Gastrocnemius medialis (tissue), 4 donors: ENCODE measurements around the gene GRIK4.

ENCODE experiments used
- CTCF ChIP-seq, 5 experiments: fragments of 450-650 bp in 3 of 5; fragments of 200-600 bp in 2 of 5; sonication (generic) in 2 of 5; IDR thresholded peaks in 4 of 5; conservative IDR thresholded peaks in 1 of 5; 1 replicate in 4 of 5; 2 replicates in 1 of 5; pipeline ENCODE4 v1.5.1; 2016 to 2019; ENCODE audit warnings: antibody characterized with exemption in 5 of 5, mild to moderate bottlenecking in 3 of 5, moderate library complexity in 3 of 5
- POLR2A ChIP-seq, 2 donors: fragments of 450-650 bp; IDR thresholded peaks; one replicate each; pipeline ENCODE4 v1.6.1; 2017; ENCODE audit warnings: antibody characterized with exemption in 2 of 2, mild to moderate bottlenecking in 2 of 2, moderate library complexity in 2 of 2

DNA sequence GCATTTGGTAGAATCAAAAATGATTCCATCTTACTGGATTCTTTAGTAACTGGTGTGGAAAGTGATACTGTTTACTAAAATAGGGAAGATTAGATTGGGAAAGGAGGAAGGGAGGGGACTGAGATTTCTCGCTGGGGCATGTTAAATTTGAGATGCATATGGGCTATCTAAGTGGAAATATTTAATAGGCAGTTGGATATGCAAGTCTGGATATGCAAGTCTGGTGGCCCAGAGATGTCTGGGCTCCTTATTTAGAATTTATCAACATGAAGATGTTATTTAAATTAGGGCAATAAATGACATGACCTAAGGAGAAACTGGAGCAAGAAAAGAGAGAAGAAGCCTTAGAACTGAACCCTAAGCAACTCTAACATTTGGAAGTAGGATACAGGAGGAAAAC, 495.4 kb downstream of the GRIK4 start:
- TF ChIP-seq POLR2A (IDR thresholded peaks at IDR 0.05) (no peak), CTCF (IDR thresholded peaks at IDR 0.05 in 4 of 5, conservative IDR thresholded peaks at IDR 0.05 in 1 of 5) (no peak)
